Measurements from ENCODE around the gene SLC7A7.
"Not testable (repeated sequence)": the region's sequence is repeated elsewhere in the genome, so short reads cannot be mapped to it uniquely, and the experiment has no call there.

Gene SLC7A7

DNA sequence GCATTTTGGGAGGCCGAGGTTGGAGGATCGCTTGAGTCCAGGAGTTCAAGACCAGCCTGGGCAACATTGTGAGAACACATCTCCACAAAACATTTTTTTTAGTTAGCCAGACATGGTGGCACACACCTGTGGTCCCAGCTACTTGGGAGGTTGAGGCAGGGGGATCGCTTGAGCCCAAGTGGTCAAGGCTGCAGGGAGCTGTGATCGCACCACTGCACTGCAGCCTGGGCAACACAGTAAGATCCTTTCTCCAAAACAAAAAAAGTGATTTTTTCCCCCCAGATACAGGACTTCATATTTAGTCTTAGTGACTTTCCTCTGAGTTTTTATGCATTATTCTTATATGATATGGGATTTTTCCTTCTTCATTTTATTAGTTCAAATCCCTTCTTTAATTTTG is 28.6 kb downstream of the SLC7A7 start:
- DNase-seq: no peak

DNA sequence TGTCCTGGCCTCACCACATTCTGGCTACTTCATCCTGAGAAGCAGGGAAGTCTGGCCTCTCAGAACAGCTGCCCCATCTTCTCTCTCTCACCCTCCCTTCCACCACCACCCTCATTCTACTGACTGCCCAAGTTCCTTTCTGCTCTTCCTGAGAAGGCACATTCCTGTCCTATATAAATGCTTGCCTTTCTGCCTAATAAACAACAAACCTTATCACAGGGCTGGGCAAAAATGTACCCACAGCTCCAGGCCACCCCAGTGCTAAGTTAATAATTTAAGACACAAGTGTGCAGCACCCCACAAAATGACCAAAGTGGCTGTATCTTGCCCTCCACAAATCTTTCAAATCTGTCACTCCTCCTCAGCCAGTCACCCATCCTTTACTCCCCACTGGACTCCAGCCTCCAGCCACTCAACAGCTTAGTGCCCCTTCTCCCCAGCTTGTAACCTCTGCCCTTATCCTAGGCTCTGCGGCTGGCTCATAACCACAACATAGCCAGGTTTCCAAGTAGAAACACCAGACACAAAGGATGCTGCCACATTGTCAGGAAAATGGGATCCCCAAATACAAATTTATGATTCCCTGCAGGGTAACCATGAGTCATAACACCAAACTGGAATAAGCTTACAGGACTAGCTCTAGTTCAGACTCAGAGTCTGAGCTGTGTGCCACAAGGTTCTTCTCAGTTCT is 33.8 kb downstream of the SLC7A7 start:
- no peak for DNase-seq

GRCh38 chr14:22780941-22781300 is 34.3 kb downstream of the SLC7A7 start:
- no peak for DNase-seq

DNA sequence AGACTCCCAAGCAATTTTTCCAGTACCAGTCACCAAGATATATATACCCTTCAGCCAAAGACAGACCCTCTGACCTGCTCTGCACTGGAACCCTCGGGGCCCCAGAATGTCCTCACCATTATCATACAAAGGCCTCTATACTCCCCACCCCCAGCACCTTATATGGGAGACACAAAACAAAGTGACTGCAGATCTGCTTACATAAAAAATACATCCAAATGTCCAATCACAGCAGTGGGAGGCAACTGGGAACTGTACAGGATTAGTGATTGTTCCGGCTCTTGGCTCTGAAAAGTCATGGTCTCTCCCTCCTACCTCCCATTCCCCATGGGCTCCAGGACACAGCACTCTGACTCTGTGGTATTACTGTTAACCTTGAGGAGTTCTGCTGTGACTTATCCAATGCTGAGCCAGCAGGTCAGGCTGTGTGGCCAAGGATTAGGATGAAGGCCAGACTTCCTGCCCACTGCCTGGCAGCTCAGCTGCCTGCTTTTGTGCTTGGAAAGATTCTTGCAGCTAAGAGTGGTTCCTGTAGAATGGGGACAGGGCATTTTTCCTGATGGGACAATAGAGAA is 35.0 kb downstream of the SLC7A7 start:
- DNase-seq: no peak

DNA sequence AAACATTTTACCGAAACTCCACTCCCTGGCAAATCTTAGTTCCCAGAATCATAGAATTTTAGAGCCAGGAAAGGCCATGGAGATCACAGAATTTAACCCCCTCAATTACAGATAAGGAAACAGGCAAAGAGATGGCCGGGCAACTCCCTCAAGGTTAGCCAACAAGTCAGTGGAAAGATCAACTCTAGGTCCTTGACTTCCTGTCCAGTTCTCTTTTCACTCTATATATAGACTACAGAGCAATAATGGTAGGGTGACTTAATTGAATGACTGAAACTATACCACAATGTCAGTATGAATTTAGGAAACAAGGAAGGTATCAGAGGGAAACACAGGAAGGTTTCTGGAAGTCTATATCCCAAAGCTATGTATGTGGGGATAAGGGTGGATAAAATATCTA is 37.2 kb downstream of the SLC7A7 start:
- DNase-seq: no peak

- DNase-seq: not testable (repeated sequence)
Observed at GRCh38 chr14:22776849-22777248, 38.4 kb downstream of the SLC7A7 start.

DNA sequence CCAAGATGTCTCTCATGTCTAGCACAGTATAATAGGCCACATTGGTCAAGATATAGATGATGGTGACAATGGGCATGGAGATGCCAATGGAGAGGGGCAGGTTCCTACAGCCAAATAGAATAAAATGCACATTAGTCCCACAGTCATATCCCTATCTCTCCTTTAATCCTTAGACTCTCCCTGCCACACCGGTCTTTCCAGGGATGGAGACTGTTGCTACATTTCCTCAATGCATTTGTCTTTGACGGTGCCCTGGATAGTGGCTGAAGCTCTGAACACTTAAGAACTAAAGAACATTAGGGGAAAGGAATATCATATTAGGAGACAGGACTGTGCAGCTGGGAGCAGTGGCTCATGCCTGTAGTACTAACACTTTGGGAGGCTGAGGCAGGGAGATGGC is 39.0 kb downstream of the SLC7A7 start:
- no peak for DNase-seq

DNA sequence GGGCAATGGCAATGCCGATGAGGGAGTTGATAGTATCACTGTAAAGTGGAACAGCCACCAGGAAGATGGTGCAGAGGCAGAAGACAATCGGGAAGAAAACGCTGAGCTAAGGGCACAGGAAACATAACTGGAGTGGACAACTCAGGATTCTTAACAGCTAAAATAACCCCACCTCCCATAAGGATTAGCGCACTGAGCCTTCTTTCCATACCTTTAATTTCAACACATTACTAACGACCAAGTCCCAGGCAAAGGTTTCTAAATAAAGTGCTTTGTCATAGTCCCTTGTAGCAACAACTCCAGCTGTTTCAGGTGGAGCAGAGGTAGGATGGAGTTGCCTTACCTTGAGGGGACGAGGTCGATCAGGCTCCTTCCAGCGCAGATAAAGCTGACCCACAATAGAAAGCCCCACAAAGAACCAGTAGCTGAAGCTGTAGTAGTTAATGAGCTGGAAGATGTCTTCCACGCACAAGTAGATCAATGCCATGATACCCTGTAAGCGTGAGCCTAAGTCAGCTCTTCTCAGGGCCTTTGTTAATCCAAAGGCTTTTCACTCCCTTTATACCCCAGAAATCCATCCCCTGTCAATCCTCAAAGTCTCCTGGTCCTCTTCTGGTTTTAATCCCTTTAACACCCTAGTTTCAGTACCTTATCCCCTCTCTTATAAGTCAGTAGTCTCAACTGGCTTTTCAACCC is 41.1 kb downstream of the SLC7A7 start:
- DNase-seq: no peak

DNA sequence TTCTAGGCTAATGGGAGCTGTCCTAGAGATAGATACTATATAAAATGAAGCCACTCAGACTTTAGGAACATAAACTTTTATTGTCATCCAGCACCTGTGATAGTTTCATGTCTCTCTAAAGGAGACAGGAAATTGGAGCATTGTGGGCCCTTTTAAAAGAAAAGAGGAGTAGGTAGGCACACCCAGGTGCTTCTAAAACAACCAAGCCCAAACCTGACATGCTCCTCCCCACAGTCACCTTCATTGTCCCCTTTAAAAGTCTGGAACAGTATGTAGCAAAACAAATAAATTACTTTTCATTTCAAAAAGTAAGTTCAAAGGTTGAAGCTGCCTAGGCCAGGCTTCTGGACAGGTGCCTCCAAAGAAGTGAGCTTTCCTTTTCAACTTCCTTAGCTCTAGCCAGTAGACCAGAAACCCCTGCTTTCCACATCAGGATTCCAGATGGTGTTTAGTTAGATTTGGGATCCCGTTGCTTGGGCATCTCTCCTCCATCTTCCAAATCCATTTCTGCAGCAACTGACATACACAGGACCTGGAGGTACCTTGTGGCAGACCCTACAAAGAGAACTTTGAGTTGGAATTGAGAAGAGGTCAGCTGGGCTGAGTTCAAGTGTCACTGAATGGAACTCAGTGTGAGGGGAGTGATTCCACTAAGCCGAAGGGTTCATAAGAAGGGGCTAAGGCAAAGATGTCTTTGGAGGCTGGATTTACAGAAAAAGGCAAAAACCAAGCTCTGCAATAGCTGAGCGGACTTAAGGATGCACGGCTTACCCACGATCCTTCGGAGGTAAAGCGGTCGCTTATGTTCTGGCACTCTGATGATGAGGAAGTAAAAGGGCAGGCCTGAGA is 41.8 kb downstream of the SLC7A7 start:
- DNase-seq: no peak

DNA sequence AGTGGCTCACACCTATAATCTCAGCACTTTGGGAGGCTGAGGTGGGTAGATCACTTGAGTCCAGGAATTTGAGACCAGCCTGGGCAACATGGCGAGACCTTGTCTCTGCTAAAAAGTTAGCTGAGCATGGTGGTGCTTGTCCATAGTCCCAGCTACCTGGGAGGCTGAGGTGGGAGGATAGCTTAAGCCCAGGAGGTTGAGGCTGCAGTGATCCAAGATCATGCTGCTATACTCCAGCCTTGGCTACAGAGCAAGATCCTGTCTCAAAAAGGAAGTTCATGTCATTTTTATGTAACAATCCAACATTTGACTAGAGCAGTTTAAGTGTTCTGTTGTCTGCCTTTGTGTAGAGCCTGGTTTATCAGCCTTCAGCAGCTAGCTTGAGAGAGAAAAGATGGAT is 42.5 kb downstream of the SLC7A7 start:
- DNase-seq: no peak

DNA sequence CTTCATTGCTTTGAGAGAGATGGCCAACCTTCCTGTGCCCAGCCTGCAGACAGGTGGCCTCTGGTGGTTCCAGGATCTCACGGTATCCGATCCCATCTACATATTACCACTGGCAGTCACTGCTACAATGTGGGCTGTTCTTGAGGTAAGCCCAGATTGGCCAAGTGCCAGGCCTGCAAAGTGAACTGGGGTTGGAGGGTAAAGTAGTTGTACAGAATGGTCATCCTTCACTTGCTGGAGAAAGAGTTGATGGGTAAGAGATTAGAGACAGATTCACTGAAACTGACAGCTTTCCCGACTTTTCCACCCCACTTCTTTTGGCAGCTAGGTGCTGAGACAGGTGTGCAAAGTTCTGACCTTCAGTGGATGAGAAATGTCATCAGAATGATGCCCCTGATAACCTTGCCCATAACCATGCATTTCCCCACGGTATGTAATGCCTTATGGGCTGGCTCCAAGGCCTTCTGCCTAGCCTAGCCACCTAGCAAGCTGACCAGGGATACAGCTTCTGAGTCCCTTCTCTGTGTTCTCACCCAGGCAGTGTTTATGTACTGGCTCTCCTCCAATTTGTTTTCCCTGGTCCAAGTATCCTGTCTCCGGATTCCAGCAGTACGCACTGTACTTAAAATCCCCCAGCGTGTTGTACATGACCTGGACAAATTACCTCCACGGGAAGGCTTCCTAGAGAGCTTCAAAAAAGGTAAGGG is 44.6 kb downstream of the SLC7A7 start:
- no peak for DNase-seq

DNA sequence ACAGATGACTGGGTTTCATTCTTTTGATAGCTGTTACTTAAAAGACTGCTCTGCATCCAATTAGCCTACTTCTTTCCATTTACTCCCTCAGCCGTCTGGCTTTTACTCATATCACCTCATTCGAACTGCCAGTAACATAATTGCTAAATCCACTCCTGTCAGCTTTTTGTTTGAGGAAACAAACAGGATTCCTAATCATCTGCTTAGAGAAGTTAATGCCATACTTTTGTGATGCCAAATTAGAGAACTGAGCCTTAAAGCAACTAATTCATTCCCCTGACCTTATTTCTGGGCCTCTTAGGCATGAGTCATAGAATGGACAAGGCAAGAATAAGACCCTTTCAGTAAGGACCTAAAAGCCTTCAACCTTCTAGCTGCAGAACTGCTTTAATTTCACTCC is 45.9 kb downstream of the SLC7A7 start:
- no peak for DNase-seq

DNA sequence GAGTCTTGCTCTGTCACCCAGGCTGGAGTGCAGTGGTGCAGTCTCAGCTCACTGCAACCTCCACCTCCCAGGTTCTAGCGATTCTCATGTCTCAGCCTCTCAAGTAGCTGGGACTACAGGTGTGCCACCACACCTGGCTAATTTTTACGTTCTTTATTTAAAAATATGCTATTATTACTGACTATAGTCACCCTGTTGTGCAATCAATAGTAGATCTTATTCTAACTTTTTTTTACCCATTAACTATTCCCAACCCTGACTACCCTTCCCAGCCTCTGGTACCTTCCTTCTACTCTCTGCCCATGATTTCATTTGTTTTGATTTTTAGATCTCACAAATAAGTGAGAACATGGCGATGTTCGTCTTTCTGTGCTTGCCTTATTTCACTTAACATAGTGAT is 46.3 kb downstream of the SLC7A7 start:
- DNase-seq: no peak

- DNase-seq: no peak
Observed at GRCh38 chr14:22767323-22767589, 48.0 kb downstream of the SLC7A7 start.

GRCh38 chr14:22766457-22767322 is 48.5 kb downstream of the SLC7A7 start, which contains the start of gene OXA1L:
TSS of gene OXA1L (plus strand) at chr14:22766688. CDS start at chr14:22766702, 14 bp downstream.
- peak; percentile 88 to 92 for DNase-seq

DNA sequence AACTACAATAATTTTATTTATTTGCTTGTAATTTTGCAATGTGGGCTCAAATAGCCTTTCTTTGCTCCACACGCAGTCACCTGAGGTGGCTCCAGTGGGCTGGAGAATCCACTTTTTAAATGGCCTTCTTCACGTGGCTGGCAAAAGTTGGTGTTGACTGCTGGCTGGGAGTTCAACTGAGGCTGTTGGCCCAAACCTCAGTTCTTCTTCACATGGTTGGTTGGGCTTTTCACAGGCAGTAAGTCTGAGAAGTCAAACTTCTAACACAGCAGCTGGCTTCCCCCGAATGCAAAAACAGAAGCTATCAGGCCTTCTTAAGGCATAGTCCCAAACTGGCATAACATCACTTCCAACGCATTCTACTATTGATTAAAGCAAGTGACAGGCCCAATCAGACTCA is 50.9 kb downstream of the SLC7A7 start:
- DNase-seq: no peak

GRCh38 chr14:22761734-22762133 is 53.5 kb downstream of the SLC7A7 start:
- no peak for DNase-seq

- not testable (repeated sequence) for DNase-seq
Observed at GRCh38 chr14:22757972-22758650, 57.1 kb downstream of the SLC7A7 start.

DNA sequence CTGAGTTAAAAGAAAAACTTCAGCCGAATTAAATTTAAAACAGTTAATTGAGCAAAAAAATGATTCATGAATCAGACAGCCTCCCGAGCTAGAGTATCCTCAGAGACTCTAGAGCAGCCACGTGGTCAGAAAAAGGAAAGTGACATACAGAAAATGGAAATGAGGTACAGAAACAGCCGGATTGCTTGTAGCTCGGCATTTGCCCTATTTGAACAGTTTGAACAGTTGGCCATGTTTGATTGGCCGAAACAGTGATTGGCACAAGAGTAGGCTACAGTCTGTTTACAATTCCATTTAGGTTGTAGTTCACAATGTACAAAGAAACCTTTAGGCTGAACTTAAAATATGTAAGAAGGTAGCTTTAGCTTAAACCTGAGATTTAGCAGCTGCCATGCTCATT is 61.6 kb downstream of the SLC7A7 start:
- no peak for DNase-seq

DNA sequence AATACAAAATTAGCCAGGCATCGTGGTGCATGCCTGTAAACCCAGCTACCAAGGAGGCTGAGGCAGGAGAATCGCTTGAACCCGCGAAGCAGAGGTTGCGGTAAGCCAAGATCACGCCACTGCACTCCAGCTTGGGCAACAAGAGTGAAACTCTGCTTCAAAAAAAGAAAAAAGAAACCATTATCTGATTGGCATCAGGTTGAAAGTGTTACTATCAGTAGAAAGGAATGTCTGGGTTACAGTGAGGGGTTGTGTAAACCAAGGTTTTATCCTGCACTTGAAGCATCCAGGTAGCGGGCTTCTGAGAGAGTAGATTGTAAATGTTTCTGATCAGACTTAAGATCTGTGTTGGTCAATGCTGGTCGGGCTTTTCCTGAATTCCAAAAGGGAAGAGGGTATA is 62.8 kb downstream of the SLC7A7 start:
- DNase-seq: no peak

- no peak for DNase-seq
Observed at GRCh38 chr14:22748631-22749068, 66.6 kb downstream of the SLC7A7 start.
